Measurements from ENCODE around the gene M6PR. TPM values are rescaled to one million over a fixed set of nuclear protein-coding genes. Genes with fewer than 3 reads are reported as not detected.

The M6PR gene
- total and polyA plus RNA-seq, 10 of the 15 experiments (the other 5 are each of a cell fraction or from before 2014, with no cell fraction given) = 65.4 to 209 (median 139) TPM

GRCh38 chr12:8968761-8969160, 19.3 kb upstream of the M6PR start:
- no peak overlapping the region for H3K4me2 ChIP-seq (ENCODE audit: control insufficient read depth, insufficient read depth)
- no peaks in the 10 kb centered on the region for H4K20me1 ChIP-seq (ENCODE audit: control insufficient read depth, insufficient read depth)
- H3K9me3 ChIP-seq (replicated peaks; ENCODE audit: control insufficient read depth, insufficient read depth, low read length) = peaks cover 7% of the 10 kb centered on the region; the same call in 2 of the 3 replicates
- DNase-seq (ENCODE audit: low read depth, low spot score) = no peak
- H3K4me3 ChIP-seq = no peak overlapping the region
- no peak for FAIRE-seq
- H3K4me1 ChIP-seq (ENCODE audit: control insufficient read depth, insufficient read depth, low read length) = no peaks in the 10 kb centered on the region
- no TSS peak for BruUV-seq (replicated peaks)
- ChIA-PET CTCF (no interaction called here), POLR2A (no interaction called here), RAD21 (ENCODE audit: unreplicated experiment) (no interaction called here), SMC1A (ENCODE audit: uncharacterized antibody, unreplicated experiment) (no interaction called here)
- in situ Hi-C loops (cut with MboI) (no loop called here), intact Hi-C loops (cut with micrococcal nuclease; ENCODE audit: unreplicated experiment) (no loop called here)
- no peak for TF ChIP-seq SIN3A (IDR thresholded peaks at IDR 0.05; ENCODE audit: low read depth, low read length)
- no peak for TF ChIP-seq IRF4 (IDR thresholded peaks at IDR 0.05; ENCODE audit: low read depth, low read length)
- TF ChIP-seq ZNF207 (IDR thresholded peaks at IDR 0.05; ENCODE audit: borderline replicate concordance) = no peak
- no peak for TF ChIP-seq E2F4 (IDR thresholded peaks at IDR 0.05; ENCODE audit: low read depth, low read length)
- no peak for TF ChIP-seq HDAC2 (IDR thresholded peaks at IDR 0.05)
- TF ChIP-seq FOXM1 (IDR thresholded peaks at IDR 0.05; ENCODE audit: low read depth, low read length) = no peak
- H3K9ac ChIP-seq (ENCODE audit: control insufficient read depth, insufficient read depth, low read length) = no peak overlapping the region
- no peaks in the 10 kb centered on the region for H3K27me3 ChIP-seq (replicated peaks in 1 of 2; ENCODE audit: control insufficient read depth in 2 of 2, insufficient read depth in 2 of 2, low read length in 1 of 2)
- H2AFZ ChIP-seq (ENCODE audit: control insufficient read depth, low read depth, low read length) = no peak overlapping the region
- H3K79me2 ChIP-seq (ENCODE audit: control insufficient read depth, insufficient read depth, low read length) = no peaks in the 10 kb centered on the region
- no peak overlapping the region for H3K27ac ChIP-seq (ENCODE audit: control insufficient read depth, insufficient read depth)
- ATAC-seq = no peak
- H3K36me3 ChIP-seq (ENCODE audit: control insufficient read depth in 2 of 2, insufficient read depth in 2 of 2, low read length in 1 of 2) = no peaks in the 10 kb centered on the region

- no peaks in the 10 kb centered on the region; the same call in 2 of the 3 replicates for H3K9me3 ChIP-seq (replicated peaks; ENCODE audit: control insufficient read depth, insufficient read depth, low read length)
- no peaks in the 10 kb centered on the region for H3K36me3 ChIP-seq (ENCODE audit: control insufficient read depth in 2 of 2, insufficient read depth in 2 of 2, low read length in 1 of 2)
- 100% methylated on average over 2 of the region's 2 CpGs for WGBS (ENCODE audit: insufficient coverage, insufficient replicate concordance, low lambda C conversion rate, missing lambda C conversion rate)
- H3K4me2 ChIP-seq (ENCODE audit: control insufficient read depth, insufficient read depth) = no peak overlapping the region
- TF ChIP-seq NFIC (IDR thresholded peaks at IDR 0.05; ENCODE audit: low read depth, low read length) = no peak
- no peak for TF ChIP-seq POU2F2 (IDR thresholded peaks at IDR 0.05; ENCODE audit: borderline replicate concordance, low read depth, low read length)
- POLR2A ChIA-PET = interaction anchor here (1.0 kb wide), 1 partner anchor 10 kb away, joined by 3 read pairs; the partner anchor contains the start of gene M6PR
- no peaks in the 10 kb centered on the region for H3K4me1 ChIP-seq (ENCODE audit: control insufficient read depth, insufficient read depth, low read length)
- no peak overlapping the region for H2AFZ ChIP-seq (ENCODE audit: control insufficient read depth, low read depth, low read length)
- H3K27me3 ChIP-seq (replicated peaks in 1 of 2; ENCODE audit: control insufficient read depth in 2 of 2, insufficient read depth in 2 of 2, low read length in 1 of 2) = no peaks in the 10 kb centered on the region
- H3K4me3 ChIP-seq = no peak overlapping the region
- CTCF ChIA-PET = interaction anchor here (0.6 kb wide), 1 partner anchor 369 kb away, joined by 3 read pairs; no protein-coding TSS in a partner anchor
- DNase-seq (ENCODE audit: low read depth, low spot score) (no peak), FAIRE-seq (no peak), ATAC-seq (no peak)
- no TSS peak for BruUV-seq (replicated peaks)
- in situ Hi-C loops (cut with MboI) (no loop called here), intact Hi-C loops (cut with micrococcal nuclease; ENCODE audit: unreplicated experiment) (no loop called here)
- H4K20me1 ChIP-seq (ENCODE audit: control insufficient read depth, insufficient read depth) = no peaks in the 10 kb centered on the region
- H3K27ac ChIP-seq (ENCODE audit: control insufficient read depth, insufficient read depth) = no peak overlapping the region
- no peaks in the 10 kb centered on the region for H3K79me2 ChIP-seq (ENCODE audit: control insufficient read depth, insufficient read depth, low read length)
- SMC1A ChIA-PET (ENCODE audit: uncharacterized antibody, unreplicated experiment) = no interaction called here
- RAD21 ChIA-PET (ENCODE audit: unreplicated experiment) = no interaction called here
- no peak overlapping the region for H3K9ac ChIP-seq (ENCODE audit: control insufficient read depth, insufficient read depth, low read length)
Measured at GRCh38 chr12:8960176-8960575, 10.7 kb upstream of the M6PR start.

Measured in GM12878 (cell line).